ENCODE data around the gene LGR6. TPM values are rescaled to one million over a fixed set of nuclear protein-coding genes. Genes with fewer than 3 reads are reported as not detected.

The LGR6 gene
- total RNA-seq, 1 experiment from 2014 or later, result 1.0 TPM

DNA sequence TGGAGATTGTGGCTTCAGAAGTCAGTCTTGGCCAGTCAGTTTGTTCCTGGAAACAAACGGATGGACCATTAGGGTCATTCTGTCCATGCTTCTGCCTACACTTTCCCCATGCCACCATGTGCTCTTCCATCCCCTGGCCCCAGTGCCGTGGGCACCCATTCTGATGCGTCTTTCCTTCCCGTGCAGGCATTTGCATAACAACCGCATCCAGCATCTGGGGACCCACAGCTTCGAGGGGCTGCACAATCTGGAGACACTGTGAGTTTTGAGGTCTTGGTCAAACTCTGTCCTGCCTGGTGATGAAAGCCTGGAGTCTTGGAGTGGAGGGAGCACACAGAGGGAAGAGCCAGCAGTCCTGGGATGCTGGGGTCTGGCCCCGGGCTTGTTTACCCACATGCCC lies 87.0 kb downstream of the LGR6 start:
- Histone ChIP-seq H3T11ph (ENCODE audit: low read length) (no peak overlapping the region), H4K5ac (ENCODE audit: insufficient read length, low read depth, low read length) (no peak overlapping the region), H2AFZ (ENCODE audit: low read length) (no peak overlapping the region), H2BK20ac (ENCODE audit: low read depth, low read length, poor library complexity, severe bottlenecking) (no peak overlapping the region), H2BK120ac (ENCODE audit: low read depth, low read length, poor library complexity, severe bottlenecking) (no peak overlapping the region), H2AK5ac (ENCODE audit: insufficient read length, low read length) (no peak overlapping the region), H4K8ac (replicated peaks; ENCODE audit: insufficient read length, low read depth, low read length) (no peak overlapping the region), H2BK12ac (ENCODE audit: insufficient read length, low read depth, low read length) (no peak overlapping the region), H3K56ac (ENCODE audit: insufficient read length, low read depth, low read length) (no peak overlapping the region), H3K79me2 (ENCODE audit: insufficient read depth, low read length) (no peaks in the 10 kb centered on the region), H3K4ac (ENCODE audit: low read depth, low read length) (no peak overlapping the region), H3K27me3 (ENCODE audit: insufficient read depth, low read length) (no peaks in the 10 kb centered on the region), H3K23ac (ENCODE audit: insufficient read length, low read depth, low read length) (no peak overlapping the region), H3K14ac (ENCODE audit: insufficient read depth, low read length) (no peak overlapping the region), H3K18ac (ENCODE audit: insufficient read length, low read depth, low read length) (no peak overlapping the region), H2BK5ac (ENCODE audit: insufficient read length, low read length) (no peak overlapping the region), H3K27ac (ENCODE audit: insufficient read length, low read depth, low read length) (no peak overlapping the region), H3K9me3 (ENCODE audit: control insufficient read depth, low read depth, low read length) (no peaks in the 10 kb centered on the region), H3K4me1 (ENCODE audit: insufficient read depth, low read length) (peaks cover 3% of the 10 kb centered on the region; the same call in 1 of the 2 replicates), H4K20me1 (ENCODE audit: control insufficient read depth, insufficient read depth, insufficient read length) (no peaks in the 10 kb centered on the region), H3K79me1 (ENCODE audit: insufficient read depth, low read depth, low read length, poor library complexity, severe bottlenecking) (no peaks in the 10 kb centered on the region), H3K9ac (ENCODE audit: extremely low read depth, insufficient read length, low read length) (no peak overlapping the region), H3K23me2 (ENCODE audit: insufficient read length, low read depth, low read length, poor library complexity, severe bottlenecking) (no peaks in the 10 kb centered on the region), H3K4me2 (ENCODE audit: insufficient read depth, insufficient read length, low read length) (peak overlapping the region; percentile 15), H2BK15ac (ENCODE audit: low read depth, low read length) (no peak overlapping the region), H4K91ac (ENCODE audit: insufficient read length, low read depth, low read length) (no peak overlapping the region)
- H3K9me3 Mint-ChIP-seq, result no peaks in the 10 kb centered on the region
- no CpG with 5 or more reads among the region's 7 CpGs for WGBS (ENCODE audit: extremely low coverage, insufficient read length, low lambda C conversion rate)
- peaks cover 17 to 21% of the 10 kb centered on the region in 2 experiments for H3K4me1 Mint-ChIP-seq
- H3K27ac Mint-ChIP-seq, result peak overlapping the region in 1 of 3 experiments; percentile 54; a peak in 1 of 7 replicates
- TF ChIP-seq, protein P1, sequence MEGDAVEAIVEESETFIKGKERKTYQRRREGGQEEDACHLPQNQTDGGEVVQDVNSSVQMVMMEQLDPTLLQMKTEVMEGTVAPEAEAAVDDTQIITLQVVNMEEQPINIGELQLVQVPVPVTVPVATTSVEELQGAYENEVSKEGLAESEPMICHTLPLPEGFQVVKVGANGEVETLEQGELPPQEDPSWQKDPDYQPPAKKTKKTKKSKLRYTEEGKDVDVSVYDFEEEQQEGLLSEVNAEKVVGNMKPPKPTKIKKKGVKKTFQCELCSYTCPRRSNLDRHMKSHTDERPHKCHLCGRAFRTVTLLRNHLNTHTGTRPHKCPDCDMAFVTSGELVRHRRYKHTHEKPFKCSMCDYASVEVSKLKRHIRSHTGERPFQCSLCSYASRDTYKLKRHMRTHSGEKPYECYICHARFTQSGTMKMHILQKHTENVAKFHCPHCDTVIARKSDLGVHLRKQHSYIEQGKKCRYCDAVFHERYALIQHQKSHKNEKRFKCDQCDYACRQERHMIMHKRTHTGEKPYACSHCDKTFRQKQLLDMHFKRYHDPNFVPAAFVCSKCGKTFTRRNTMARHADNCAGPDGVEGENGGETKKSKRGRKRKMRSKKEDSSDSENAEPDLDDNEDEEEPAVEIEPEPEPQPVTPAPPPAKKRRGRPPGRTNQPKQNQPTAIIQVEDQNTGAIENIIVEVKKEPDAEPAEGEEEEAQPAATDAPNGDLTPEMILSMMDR (conservative IDR thresholded peaks at IDR 0.05), result no peak
- peaks cover 8% of the 10 kb centered on the region for H3K27me3 Mint-ChIP-seq (ENCODE audit: low read depth)
- no peaks in the 10 kb centered on the region; a peak in 1 of 7 replicates for H3K36me3 Mint-ChIP-seq (ENCODE audit: insufficient read depth in 1 of 3, low read depth in 3 of 3)
- no peak overlapping the region for H3K4me3 Mint-ChIP-seq
- peak; percentile 29 for DNase-seq

Data from H9 (cell line).